Central memory CD8-positive, alpha-beta T cell (primary cell): Measurements from ENCODE around the gene RAD17.
A peak's percentile ranks its signal among the peaks of the same experiment; 100 is the strongest.
"Not testable (repeated sequence)": the region's sequence is repeated elsewhere in the genome, so short reads cannot be mapped to it uniquely, and the experiment has no call there.

ENCODE experiments used
- ATAC-seq: fragments of 150-1000 bp; cut with Tn5 transposase; replicated peaks from 2 replicates; pipeline ENCODE4 v1.10.0; 2022; ENCODE audit warnings: mild to moderate bottlenecking, moderate FRiP score, moderate number of reproducible peaks; ENCODE audit not compliant: poor library complexity, severe bottlenecking; ENCODE audit errors: extremely low read depth
- DNase-seq, 2 donors: peaks; one replicate each; pipeline ENCODE4 v3.0.0; 2021; ENCODE audit warnings: low spot score in 2 of 2
- H3K27ac Mint-ChIP-seq: one replicate; pipeline ENCODE4 v1.8.0; 2022; ENCODE audit warnings: low read depth, mild to moderate bottlenecking, moderate library complexity, mixed read lengths
- H3K27me3 Mint-ChIP-seq: one replicate; pipeline ENCODE4 v1.8.0; 2022; ENCODE audit warnings: mixed read lengths
- H3K36me3 Mint-ChIP-seq: one replicate; pipeline ENCODE4 v1.8.0; 2022; ENCODE audit warnings: mild to moderate bottlenecking, moderate library complexity, mixed read lengths; ENCODE audit not compliant: insufficient read depth
- H3K4me1 Mint-ChIP-seq: one replicate; pipeline ENCODE4 v1.8.0; 2022; ENCODE audit warnings: mixed read lengths
- H3K4me3 Mint-ChIP-seq: one replicate; pipeline ENCODE4 v1.8.0; 2022; ENCODE audit warnings: mild to moderate bottlenecking, moderate library complexity, mixed read lengths
- H3K9me3 Mint-ChIP-seq: one replicate; pipeline ENCODE4 v1.8.0; 2022; ENCODE audit warnings: mixed read lengths

The RAD17 gene

DNA sequence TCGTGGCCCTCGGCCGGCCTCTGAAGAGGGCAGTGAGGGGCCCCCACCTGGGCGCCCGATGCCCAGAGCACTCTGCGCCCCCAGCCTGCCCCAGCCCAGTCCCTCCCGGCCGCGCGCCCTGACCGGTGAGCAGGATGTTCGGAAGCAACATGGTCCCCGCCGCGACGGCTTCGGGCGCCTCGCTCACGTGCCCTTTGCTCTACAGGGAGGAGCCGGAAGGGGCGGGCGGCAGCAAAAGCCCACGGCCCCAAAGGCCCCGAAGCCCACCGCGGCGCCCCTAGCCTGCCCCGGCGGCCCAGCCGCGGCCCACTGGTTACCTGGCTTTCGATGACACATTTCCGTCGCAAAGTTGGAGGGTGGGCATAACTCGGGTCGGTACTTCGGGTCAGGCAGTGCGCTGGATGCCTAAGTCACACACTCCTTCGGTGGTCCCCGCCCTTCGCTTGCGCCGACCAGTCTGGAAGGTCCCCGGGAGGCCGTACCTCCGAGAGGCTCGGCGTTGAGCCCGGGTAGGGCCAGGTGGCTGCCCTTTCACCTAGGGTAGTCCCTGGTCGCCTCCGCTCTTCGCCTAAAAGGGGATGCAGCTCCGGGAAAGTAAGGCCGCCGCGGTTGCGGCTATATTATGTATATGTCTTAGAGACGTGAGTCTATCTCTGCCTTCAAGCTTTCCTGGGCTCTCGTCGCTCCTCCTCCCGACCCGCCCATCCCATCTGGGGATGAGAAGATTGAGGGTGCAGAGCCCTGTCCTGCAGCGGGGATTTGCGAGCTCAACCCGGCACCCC is at the start of gene RAD17, which contains the start of the genes AK6 and TAF9:
RAD17 (plus strand) TSS at position 479 of the 782 bp plus-strand sequence. CDS start 2,391 bp downstream, outside the sequence.
AK6 (minus strand) TSS at position 181 of the 782 bp plus-strand sequence; CDS start at position 151, 30 bp downstream.
TAF9 (minus strand) TSS at position 181 of the 782 bp plus-strand sequence. CDS start 3,783 bp downstream, outside the sequence.
- Mint-ChIP-seq H3K27ac (peak within 1 kb of the TSS; percentile 98), H3K4me3 (peak within 1 kb of the TSS; percentile 90), H3K36me3 (peaks cover 47% of the 10 kb centered on the region), H3K4me1 (peaks cover 30% of the 10 kb centered on the region), H3K9me3 (no peaks in the 10 kb centered on the region), H3K27me3 (no peaks in the 10 kb centered on the region)
- DNase-seq (peak; percentile 90), ATAC-seq (peak; percentile 89)

DNA sequence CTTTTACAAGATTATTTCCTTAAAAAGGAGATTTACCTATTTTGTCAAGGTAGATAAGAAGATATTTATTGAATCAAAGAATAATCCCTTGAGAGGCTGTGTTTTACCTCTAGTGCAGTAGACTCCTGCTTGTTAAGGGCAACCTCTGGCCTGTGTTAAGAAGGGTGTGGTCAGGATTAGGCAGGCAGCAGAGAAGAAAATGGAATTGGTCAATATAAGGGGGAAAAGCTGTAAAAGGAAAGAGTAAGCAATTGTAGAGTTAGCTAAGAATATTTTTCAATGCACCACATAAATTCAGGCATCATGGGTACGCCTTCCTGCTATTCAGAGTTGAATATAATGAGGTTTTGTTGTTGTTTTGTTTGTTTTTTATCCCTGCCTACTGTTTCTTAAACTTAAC is 43.3 kb upstream of the RAD17 start:
- no peaks in the 10 kb centered on the region for H3K36me3 Mint-ChIP-seq
- no peak overlapping the region for H3K4me3 Mint-ChIP-seq
- peaks cover 4% of the 10 kb centered on the region for H3K4me1 Mint-ChIP-seq
- no peaks in the 10 kb centered on the region for H3K27me3 Mint-ChIP-seq
- DNase-seq: no peak
- ATAC-seq: no peak
- H3K27ac Mint-ChIP-seq: no peak overlapping the region
- H3K9me3 Mint-ChIP-seq: no peaks in the 10 kb centered on the region

GRCh38 chr5:69329905-69330489 is 39.6 kb upstream of the RAD17 start:
- H3K4me1 Mint-ChIP-seq: peaks cover 19% of the 10 kb centered on the region

DNA sequence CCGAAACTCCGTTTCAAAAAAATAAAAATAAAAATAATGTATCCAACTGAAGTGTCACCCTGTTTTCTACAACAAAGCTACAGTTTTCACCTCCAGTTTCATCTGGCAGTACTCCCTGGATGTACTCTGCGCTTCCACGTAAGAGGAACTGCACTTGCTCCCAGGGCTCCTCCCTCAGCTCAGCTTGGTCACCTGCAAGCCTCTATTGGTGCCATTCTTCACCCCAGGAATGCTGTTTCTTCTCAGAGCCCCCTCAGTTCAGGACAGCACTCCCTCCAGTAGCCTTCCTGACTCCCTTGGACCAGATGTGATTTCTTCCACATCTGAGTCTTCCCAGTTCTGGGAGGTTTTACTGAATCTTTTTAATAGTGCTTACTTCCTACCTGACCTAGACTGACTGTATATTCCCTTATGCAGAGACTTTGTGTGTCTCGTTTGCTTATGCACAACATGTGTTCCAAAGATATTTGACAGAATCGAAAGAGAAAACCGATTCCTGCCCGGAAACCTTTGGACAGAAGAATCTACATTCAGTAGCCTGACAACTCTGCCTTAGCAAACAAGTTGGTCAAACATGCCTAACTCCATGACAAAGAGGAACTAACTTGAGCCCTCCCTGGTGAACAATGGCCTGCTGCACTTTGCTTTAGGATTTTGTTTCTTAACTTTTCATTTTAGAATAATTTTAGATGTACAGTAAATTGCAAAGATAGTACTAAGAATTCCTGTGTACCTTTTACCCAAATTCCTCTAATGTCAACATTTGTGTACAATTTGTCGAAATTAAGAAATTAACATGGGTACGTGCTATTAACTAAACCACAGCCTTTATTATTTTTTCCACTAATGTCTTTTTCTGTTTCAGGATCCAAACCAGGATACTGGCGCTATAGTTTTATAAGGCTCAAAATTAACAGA is 37.8 kb upstream of the RAD17 start:
- ATAC-seq: no peak
- Mint-ChIP-seq H3K4me1 (peaks cover 19% of the 10 kb centered on the region), H3K27me3 (no peaks in the 10 kb centered on the region), H3K9me3 (no peaks in the 10 kb centered on the region), H3K4me3 (peak overlapping the region; percentile 89), H3K36me3 (peaks cover 8% of the 10 kb centered on the region), H3K27ac (peak overlapping the region; percentile 94)
- no peak for DNase-seq

More at GRCh38 chr5:69329905-69330489, 39.6 kb upstream of the RAD17 start:
- Mint-ChIP-seq H3K4me3 (no peak overlapping the region), H3K27ac (no peak overlapping the region), H3K9me3 (no peaks in the 10 kb centered on the region), H3K27me3 (no peaks in the 10 kb centered on the region), H3K36me3 (peaks cover 8% of the 10 kb centered on the region)
- DNase-seq: no peak
- no peak for ATAC-seq

DNA sequence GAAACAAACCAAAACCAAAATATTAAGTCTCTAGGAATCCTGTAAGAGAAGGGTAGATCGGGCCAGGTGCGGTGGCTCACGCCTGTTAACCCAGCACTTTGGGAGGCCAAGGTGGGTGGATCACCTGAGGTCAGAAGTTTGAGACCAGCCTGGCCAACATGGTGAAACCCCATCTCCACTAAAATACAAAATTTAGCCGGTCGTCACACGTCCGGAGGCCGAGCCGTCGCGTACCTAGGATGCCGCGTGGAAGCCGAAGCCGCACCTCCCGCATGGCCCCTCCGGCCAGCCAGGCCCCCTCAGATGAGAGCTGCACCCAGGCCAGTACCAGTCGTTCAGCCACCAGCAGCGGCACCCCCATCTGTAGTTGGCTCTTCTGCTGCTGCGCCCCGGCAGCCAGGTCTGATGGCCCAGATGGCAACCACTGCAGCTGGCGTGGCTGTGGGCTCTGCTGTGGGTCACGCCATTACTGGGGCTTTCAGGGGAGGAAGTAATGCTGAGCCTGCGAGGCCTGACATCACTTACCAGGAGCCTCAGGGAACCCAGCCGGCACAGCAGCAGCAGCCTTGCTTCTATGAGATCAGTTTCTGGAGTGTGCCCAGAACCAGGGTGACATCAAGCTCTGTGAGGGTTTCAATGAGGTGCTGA is 35.8 kb upstream of the RAD17 start:
- peak overlapping the region; percentile 94 for H3K27ac Mint-ChIP-seq
- H3K27me3 Mint-ChIP-seq, H3K9me3 Mint-ChIP-seq, H3K4me3 Mint-ChIP-seq, ATAC-seq, DNase-seq, H3K36me3 Mint-ChIP-seq: not testable (repeated sequence)
- peaks cover 19% of the 10 kb centered on the region for H3K4me1 Mint-ChIP-seq

DNA sequence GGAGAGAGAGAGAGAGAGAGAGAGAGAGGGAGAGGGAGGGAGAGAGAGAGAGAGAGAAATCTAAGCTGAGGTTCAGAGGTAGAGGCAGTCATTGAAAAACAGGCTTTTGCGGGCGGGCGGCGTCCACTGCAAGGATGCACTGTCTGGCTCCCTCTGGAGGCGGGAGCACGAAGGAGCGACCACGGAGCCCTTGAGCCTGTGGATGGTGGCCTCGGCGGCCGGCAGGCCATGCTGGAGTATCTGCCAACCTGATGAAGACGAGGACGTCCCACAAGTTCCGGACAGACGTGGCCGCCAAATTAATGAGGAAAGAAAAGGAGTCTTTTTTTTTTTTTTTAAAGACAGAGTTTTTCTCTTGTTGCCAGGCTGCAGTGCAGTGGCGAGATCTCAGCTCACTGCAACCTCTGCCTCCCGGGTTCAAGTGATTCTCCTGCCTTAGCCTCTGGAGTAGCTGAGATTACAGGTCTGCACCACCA is 34.8 kb upstream of the RAD17 start:
- DNase-seq (peak; percentile 45 to 51), ATAC-seq (peak; percentile 34)
- Mint-ChIP-seq H3K4me1 (peaks cover 19% of the 10 kb centered on the region), H3K4me3 (peak overlapping the region; percentile 20), H3K36me3 (peaks cover 8% of the 10 kb centered on the region), H3K27me3 (no peaks in the 10 kb centered on the region), H3K9me3 (no peaks in the 10 kb centered on the region), H3K27ac (no peak overlapping the region)

- H3K9me3 Mint-ChIP-seq: no peaks in the 10 kb centered on the region
Measured at GRCh38 chr5:69335341-69335935, 34.2 kb upstream of the RAD17 start.

GRCh38 chr5:69341520-69342161 is 28.0 kb upstream of the RAD17 start:
- no peak overlapping the region for H3K4me3 Mint-ChIP-seq
- DNase-seq: no peak
- H3K27ac Mint-ChIP-seq: no peak overlapping the region
- ATAC-seq: no peak
- no peaks in the 10 kb centered on the region for H3K4me1 Mint-ChIP-seq
- no peaks in the 10 kb centered on the region for H3K27me3 Mint-ChIP-seq
- no peaks in the 10 kb centered on the region for H3K36me3 Mint-ChIP-seq
- no peaks in the 10 kb centered on the region for H3K9me3 Mint-ChIP-seq

More at GRCh38 chr5:69335341-69335935, 34.2 kb upstream of the RAD17 start:
- Mint-ChIP-seq H3K4me3 (no peak overlapping the region), H3K27me3 (no peaks in the 10 kb centered on the region), H3K36me3 (peaks cover 8% of the 10 kb centered on the region), H3K27ac (no peak overlapping the region), H3K4me1 (peaks cover 19% of the 10 kb centered on the region)
- ATAC-seq (no peak), DNase-seq (no peak)

- Mint-ChIP-seq H3K27ac (no peak overlapping the region), H3K9me3 (no peaks in the 10 kb centered on the region), H3K4me3 (no peak overlapping the region), H3K27me3 (no peaks in the 10 kb centered on the region), H3K4me1 (no peaks in the 10 kb centered on the region), H3K36me3 (no peaks in the 10 kb centered on the region)
- DNase-seq (no peak), ATAC-seq (no peak)
Measured at GRCh38 chr5:69343083-69343482, 26.5 kb upstream of the RAD17 start.

DNA sequence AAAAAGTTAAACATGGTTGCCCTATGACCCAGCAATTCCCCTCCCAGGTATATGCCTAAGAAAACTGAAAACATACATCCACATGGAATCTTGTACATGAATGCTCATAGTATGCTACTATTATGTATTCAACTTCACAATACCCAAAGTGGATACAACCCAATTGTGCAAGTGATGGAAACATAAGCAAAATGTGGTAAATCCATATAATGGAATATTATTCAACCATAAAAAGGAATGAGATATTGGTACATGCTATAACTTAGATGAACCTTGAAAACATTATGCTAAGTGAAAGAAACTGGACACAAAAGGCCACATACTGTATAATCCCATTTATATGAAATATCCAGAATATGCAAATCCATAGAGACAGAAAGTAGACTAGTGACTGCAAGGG is 19.0 kb upstream of the RAD17 start:
- Mint-ChIP-seq H3K4me3 (no peak overlapping the region), H3K4me1 (peaks cover 8% of the 10 kb centered on the region), H3K27ac (peak overlapping the region; percentile 26), H3K9me3 (no peaks in the 10 kb centered on the region), H3K27me3 (no peaks in the 10 kb centered on the region), H3K36me3 (peaks cover 20% of the 10 kb centered on the region)
- DNase-seq (no peak), ATAC-seq (no peak)

GRCh38 chr5:69359699-69360098 is 9.9 kb upstream of the RAD17 start:
- Mint-ChIP-seq H3K27me3 (no peaks in the 10 kb centered on the region), H3K4me3 (no peak overlapping the region), H3K36me3 (peaks cover 28% of the 10 kb centered on the region), H3K4me1 (peaks cover 28% of the 10 kb centered on the region), H3K9me3 (no peaks in the 10 kb centered on the region), H3K27ac (peak overlapping the region; percentile 10)
- DNase-seq (no peak), ATAC-seq (no peak)
